ENCODE results near the gene VTCN1.

GRCh38 chr1:117116784-117117130 lies 94.0 kb downstream of the VTCN1 start:
- TF ChIP-seq USF2 (IDR thresholded peaks at IDR 0.05) (no peak), POLR2A (IDR thresholded peaks at IDR 0.05; ENCODE audit: low read length) (no peak)

All from A549 (cell line).